ENCODE data around the gene GLYATL1.

DNA sequence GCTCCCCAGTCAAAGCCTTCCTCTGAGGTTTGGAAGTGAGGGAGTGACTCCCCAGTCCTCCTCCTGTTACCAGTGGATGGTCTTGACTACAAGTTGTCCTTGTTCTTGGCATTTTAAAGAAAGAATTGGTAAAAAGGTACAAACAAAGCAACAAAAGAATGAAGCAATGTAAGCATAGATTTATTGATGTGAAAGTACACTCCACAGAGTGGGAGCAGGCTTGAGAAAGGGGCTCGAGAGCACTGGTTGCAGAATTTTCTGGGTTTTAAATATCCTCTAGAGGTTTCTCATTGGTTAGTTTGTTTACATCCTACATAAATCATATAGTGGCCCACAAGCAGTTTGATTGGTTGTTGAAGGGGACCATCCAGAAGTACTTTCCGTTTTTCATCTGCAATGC, 22.7 kb upstream of the GLYATL1 start:
- TF ChIP-seq GATA2 (IDR thresholded peaks at IDR 0.05; ENCODE audit: low read depth, low read length) (no peak), GATA3 (IDR thresholded peaks at IDR 0.05; ENCODE audit: low read depth, low read length) (no peak)
